Endothelial cell of umbilical vein (primary cell): ENCODE measurements around the gene LIPT1. TPM values are rescaled to one million over a fixed set of nuclear protein-coding genes. Genes with fewer than 3 reads are reported as not detected.

Experiments
- BruUV-seq: library from RNA; stranded (reverse); fragments of 400-500 nt; replicated peaks from 2 replicates; lab custom pipeline; 2021; lab: Mats Ljungman, UMichigan
- CTCF ChIA-PET: fragments of 300-600, 350-600 bp; sonication (Branson Sonifier 250); formaldehyde crosslinking; loops from one replicate; lab custom pipeline; 2021; ENCODE audit warnings: antibody characterized with exemption, inconsistent platforms; lab: Charles Lee
- POLR2A ChIA-PET: fragments of 300-600, 350-600 bp; sonication (Branson Sonifier 250); formaldehyde crosslinking; loops from one replicate; lab custom pipeline; 2021; ENCODE audit warnings: antibody characterized with exemption, inconsistent platforms; lab: Charles Lee
- DNase-seq: peaks from one replicate; pipeline ENCODE4 v3.0.0-alpha.2; 2011; ENCODE audit warnings: low read depth, low spot score
- FAIRE-seq: peaks from 2 replicates; lab custom pipeline; 2011; peaks lifted over from hg19 to GRCh38; lab: Jason Lieb, UNC
- H2AFZ ChIP-seq: 2 replicates; pipeline ENCODE4 v1.6.0; 2012; ENCODE audit warnings: low read depth, low read length, control low read depth, inconsistent platforms
- H3K27ac ChIP-seq: 2 replicates; pipeline ENCODE4 v1.5.1; 2011; ENCODE audit warnings: low read depth, mild to moderate bottlenecking, control low read depth, low read length, moderate library complexity; ENCODE audit not compliant: insufficient read depth
- H3K27me3 ChIP-seq, 2 experiments: 2 replicates each; pipeline versions ENCODE4 v1.6.0 to v1.6.1; 2011; ENCODE audit warnings: low read length in 2 of 2, mixed read lengths in 1 of 2; ENCODE audit not compliant: control insufficient read depth in 2 of 2, insufficient read depth in 2 of 2
- H3K36me3 ChIP-seq, 2 experiments: 2 replicates in 1 of 2; 3 replicates in 1 of 2; pipeline ENCODE4 v1.5.1; 2011; ENCODE audit warnings: low read length in 2 of 2, mild to moderate bottlenecking in 1 of 2, moderate library complexity in 1 of 2; ENCODE audit not compliant: control insufficient read depth in 2 of 2, insufficient read depth in 2 of 2; ENCODE audit errors: extremely low read depth in 1 of 2
- H3K4me1 ChIP-seq: 3 replicates; pipeline ENCODE4 v1.5.1; 2011; ENCODE audit warnings: mild to moderate bottlenecking, low read length; ENCODE audit not compliant: control insufficient read depth, insufficient read depth; ENCODE audit errors: extremely low read depth
- H3K4me2 ChIP-seq: 2 replicates; pipeline ENCODE4 v1.6.1; 2011; ENCODE audit warnings: low read length, control low read depth, mixed read lengths; ENCODE audit not compliant: insufficient read depth
- H3K4me3 ChIP-seq, 3 experiments: fragments of 200-600 bp in 1 of 3; sonication (generic), shearing (Covaris generic) in 1 of 3; replicated peaks in 1 of 3; 2 replicates each; pipeline ENCODE4 v1.5.1; 2011 to 2016; ENCODE audit warnings: control low read depth in 3 of 3, low read length in 3 of 3, mild to moderate bottlenecking in 2 of 3, inconsistent platforms in 1 of 3, low read depth in 1 of 3, moderate library complexity in 1 of 3; ENCODE audit not compliant: insufficient read depth in 1 of 3
- H3K79me2 ChIP-seq: 2 replicates; pipeline ENCODE4 v1.6.0; 2012; ENCODE audit warnings: low read length, inconsistent platforms; ENCODE audit not compliant: control insufficient read depth, insufficient read depth
- H3K9ac ChIP-seq: replicated peaks from 2 replicates; pipeline ENCODE3; 2011; ENCODE audit warnings: low read length, control low read depth; ENCODE audit not compliant: insufficient read depth; ENCODE audit errors: extremely low read depth
- H3K9me1 ChIP-seq: replicated peaks from 3 replicates; pipeline ENCODE4 v1.6.0; 2011; ENCODE audit warnings: mild to moderate bottlenecking, low read length; ENCODE audit not compliant: control insufficient read depth, insufficient read depth; ENCODE audit errors: extremely low read depth
- H3K9me3 ChIP-seq: replicated peaks from 2 replicates; pipeline ENCODE4 v1.5.1; 2012; ENCODE audit warnings: low read length, inconsistent platforms; ENCODE audit not compliant: control insufficient read depth, insufficient read depth
- H4K20me1 ChIP-seq: replicated peaks from 2 replicates; pipeline ENCODE3; 2011; ENCODE audit warnings: mild to moderate bottlenecking, low read length; ENCODE audit not compliant: control insufficient read depth, insufficient read depth; ENCODE audit errors: extremely low read depth
- CTCF ChIP-seq, 2 donors: IDR thresholded peaks; 1 replicate in 1 of 2; 2 replicates in 1 of 2; pipeline ENCODE4 v1.5.1; 2011; ENCODE audit warnings: low read length in 2 of 2, mild to moderate bottlenecking in 2 of 2, moderate library complexity in 2 of 2, control low read depth in 1 of 2, inconsistent platforms in 1 of 2, low read depth in 1 of 2; ENCODE audit not compliant: insufficient read depth in 1 of 2; ENCODE audit errors: extremely low read depth in 1 of 2
- EZH2 ChIP-seq: IDR thresholded peaks from 2 replicates; pipeline ENCODE4 v1.6.1; 2012; ENCODE audit warnings: borderline replicate concordance, low read depth, mild to moderate bottlenecking, moderate library complexity, low read length, inconsistent platforms; ENCODE audit not compliant: severe bottlenecking
- FOS ChIP-seq: IDR thresholded peaks from 2 replicates; pipeline ENCODE4 v1.6.1; 2011; ENCODE audit warnings: mild to moderate bottlenecking, low read length, moderate library complexity, borderline replicate concordance; ENCODE audit not compliant: insufficient read depth
- GATA2 ChIP-seq: IDR thresholded peaks from 2 replicates; pipeline ENCODE4 v1.7.0; 2011; ENCODE audit warnings: low read depth, mild to moderate bottlenecking, moderate library complexity, mixed read lengths, low read length; ENCODE audit not compliant: insufficient read length, insufficient read depth
- JUN ChIP-seq: IDR thresholded peaks from 2 replicates; pipeline ENCODE4 v1.6.1; 2011; ENCODE audit warnings: borderline replicate concordance, low read depth; ENCODE audit not compliant: insufficient read length, insufficient read depth
- MAX ChIP-seq: IDR thresholded peaks from 2 replicates; pipeline ENCODE4 v1.6.1; 2011; ENCODE audit not compliant: insufficient read depth, insufficient read length
- MYC ChIP-seq: IDR thresholded peaks from one replicate; pipeline ENCODE4 v1.6.1; 2011; ENCODE audit warnings: mild to moderate bottlenecking, low read depth, low read length
- POLR2A ChIP-seq: IDR thresholded peaks from 2 replicates; pipeline ENCODE4 v1.6.1; 2012; ENCODE audit warnings: low read depth, mild to moderate bottlenecking, control low read depth, low read length
- POLR2AphosphoS5 ChIP-seq: IDR thresholded peaks from 2 replicates; pipeline ENCODE4 v1.6.1; 2012; ENCODE audit warnings: low read depth, mild to moderate bottlenecking, control low read depth, low read length, moderate library complexity; ENCODE audit not compliant: insufficient read depth
- dilution Hi-C: fragments of 300-500 bp; cut with MboI; formaldehyde crosslinking; loops from one replicate; pipeline ENCODE4 v1.15.0; 2019; ENCODE audit warnings: low sequenced_read_pairs; ENCODE audit not compliant: extremely low pct_ligation_motif_present
- intact Hi-C: fragments of 100-400 bp; cut with micrococcal nuclease; formaldehyde crosslinking; loops from one replicate; pipeline ENCODE4 v1.10.0; 2022
- polyA plus RNA-seq, 4 experiments: library from polyadenylated mRNA; depleted of rRNA in 3 of 4; stranded (reverse) in 3 of 4; unstranded in 1 of 4; fragments of >200 nt; gene quantifications; 2 replicates each; pipeline versions ENCODE4 v1.2.1 to v1.2.3, GENCODE V29; 2011 to 2012; ENCODE audit warnings: missing spikeins in 1 of 4
- total RNA-seq: library from RNA; stranded (reverse); gene quantifications from 2 replicates; pipeline ENCODE4 v1.2.3, GENCODE V29; 2021

The LIPT1 gene
- total and polyA plus RNA-seq, 2 donors (not counting 3 experiments of a cell fraction or from before 2014, with no cell fraction given), result 3.3 to 4.8 TPM

GRCh38 chr2:99156891-99157290 is 2.1 kb downstream of the LIPT1 start:
- H3K4me3 ChIP-seq, result no peak overlapping the region
- H4K20me1 ChIP-seq, result no peaks in the 10 kb centered on the region
- intact Hi-C loops, result no loop called here
- DNase-seq (no peak), FAIRE-seq (no peak)
- ChIA-PET POLR2A (no interaction called here), CTCF (interaction anchor here (1.1 kb wide), 1 partner anchor 34 kb away, joined by 3 read pairs; no protein-coding TSS in a partner anchor)
- peaks cover 2% of the 10 kb centered on the region for H3K79me2 ChIP-seq
- no peak overlapping the region for H2AFZ ChIP-seq
- peaks cover 10% of the 10 kb centered on the region for H3K4me1 ChIP-seq
- H3K9me3 ChIP-seq, result no peaks in the 10 kb centered on the region
- no peak overlapping the region for H3K4me2 ChIP-seq
- no peaks in the 10 kb centered on the region for H3K9me1 ChIP-seq
- no peak for TF ChIP-seq CTCF (IDR thresholded peaks at IDR 0.05; ENCODE audit: extremely low read depth in 1 of 2, insufficient read depth in 1 of 2, low read depth in 1 of 2, low read length in 2 of 2)
- TF ChIP-seq JUN, result no peak
- TF ChIP-seq POLR2A, result no peak
- dilution Hi-C loops, result no loop called here
- no peak overlapping the region for H3K9ac ChIP-seq
- H3K27ac ChIP-seq, result no peak overlapping the region
- H3K27me3 ChIP-seq, result no peaks in the 10 kb centered on the region
- no TSS peak for BruUV-seq
- no peaks in the 10 kb centered on the region for H3K36me3 ChIP-seq

- peaks cover 10% of the 10 kb centered on the region for H3K4me1 ChIP-seq
- H3K4me3 ChIP-seq, result no peak overlapping the region
- peaks cover 2% of the 10 kb centered on the region for H3K79me2 ChIP-seq
- intact Hi-C loops, result no loop called here
- DNase-seq (no peak), FAIRE-seq (no peak)
- dilution Hi-C loops, result no loop called here
- POLR2A ChIA-PET, result no interaction called here
- H3K9me1 ChIP-seq, result no peaks in the 10 kb centered on the region
- no peak overlapping the region for H2AFZ ChIP-seq
- TF ChIP-seq MAX (no peak), CTCF (IDR thresholded peaks at IDR 0.05; ENCODE audit: extremely low read depth in 1 of 2, insufficient read depth in 1 of 2, low read depth in 1 of 2, low read length in 2 of 2) (no peak), JUN (no peak), MYC (no peak), EZH2 (no peak), POLR2A (no peak), POLR2AphosphoS5 (no peak), GATA2 (no peak), FOS (no peak)
- H3K9me3 ChIP-seq, result no peaks in the 10 kb centered on the region
- H3K27ac ChIP-seq, result no peak overlapping the region
- H4K20me1 ChIP-seq, result no peaks in the 10 kb centered on the region
- H3K9ac ChIP-seq, result no peak overlapping the region
- H3K36me3 ChIP-seq, result no peaks in the 10 kb centered on the region
- CTCF ChIA-PET, result no interaction called here
- no peaks in the 10 kb centered on the region for H3K27me3 ChIP-seq
- H3K4me2 ChIP-seq, result no peak overlapping the region
- no TSS peak for BruUV-seq
These were observed 3.8 kb downstream of the LIPT1 start for GRCh38 chr2:99158599-99158998.
